Neural progenitor cell (in vitro differentiated cells): ENCODE results near the gene DOCK11. TPM values are rescaled to one million over a fixed set of nuclear protein-coding genes. Genes with fewer than 3 reads are reported as not detected.

ENCODE experiments used
- DNase-seq: peaks from one replicate; pipeline ENCODE4 v3.0.0-alpha.2; 2016; ENCODE audit warnings: low spot score
- H2AFZ ChIP-seq: fragments of 200-600 bp; sonication (generic); replicated peaks from 2 replicates; pipeline ENCODE4 v1.6.1; 2016; ENCODE audit warnings: antibody characterized with exemption
- H3F3A ChIP-seq: fragments of 200-600 bp; sonication (generic); 2 replicates; pipeline ENCODE4 v1.6.1; 2016; ENCODE audit warnings: antibody characterized with exemption, low read depth
- H3K27ac ChIP-seq: fragments of 200-600 bp; sonication (generic); 2 replicates; pipeline ENCODE4 v1.5.1; 2016; ENCODE audit warnings: mild to moderate bottlenecking
- H3K27me3 ChIP-seq: fragments of 200-600 bp; sonication (generic); 2 replicates; pipeline ENCODE4 v1.6.1; 2016; ENCODE audit warnings: mild to moderate bottlenecking, moderate library complexity
- H3K36me3 ChIP-seq: fragments of 200-600 bp; sonication (generic); 2 replicates; pipeline ENCODE4 v1.5.1; 2016
- H3K4me1 ChIP-seq: fragments of 200-600 bp; sonication (generic); 2 replicates; pipeline ENCODE4 v1.6.1; 2016; ENCODE audit warnings: mixed run types
- H3K4me2 ChIP-seq: fragments of 200-600 bp; sonication (generic); 2 replicates; pipeline ENCODE4 v1.6.1; 2016
- H3K4me3 ChIP-seq: fragments of 200-600 bp; sonication (generic); 2 replicates; pipeline ENCODE4 v1.5.1; 2016
- H3K79me2 ChIP-seq: fragments of 200-600 bp; sonication (generic); 2 replicates; pipeline ENCODE4 v1.6.1; 2016; ENCODE audit warnings: low read depth
- H3K9ac ChIP-seq: fragments of 200-600 bp; sonication (generic); 2 replicates; pipeline ENCODE4 v1.6.1; 2016
- H3K9me3 ChIP-seq: fragments of 200-600 bp; sonication (generic); 2 replicates; pipeline ENCODE4 v1.5.1; 2016; ENCODE audit warnings: low read depth
- H4K20me1 ChIP-seq: fragments of 200-600 bp; sonication (generic); 2 replicates; pipeline ENCODE4 v1.6.1; 2016; ENCODE audit warnings: low read depth
- H3K27ac Mint-ChIP-seq: 3 replicates; pipeline ENCODE4 v1.8.0; 2021; ENCODE audit warnings: mixed read lengths
- H3K27me3 Mint-ChIP-seq: 2 replicates; pipeline ENCODE4 v1.8.0; 2022; ENCODE audit warnings: low read depth, mild to moderate bottlenecking, inconsistent platforms, moderate library complexity, mixed read lengths; ENCODE audit not compliant: insufficient read depth
- H3K36me3 Mint-ChIP-seq: 3 replicates; pipeline ENCODE4 v1.8.0; 2021; ENCODE audit warnings: mixed read lengths
- H3K4me1 Mint-ChIP-seq: 3 replicates; pipeline ENCODE4 v1.8.0; 2021; ENCODE audit warnings: mixed read lengths
- H3K4me3 Mint-ChIP-seq: 3 replicates; pipeline ENCODE4 v1.8.0; 2021; ENCODE audit warnings: mild to moderate bottlenecking, moderate library complexity, mixed read lengths
- H3K9me3 Mint-ChIP-seq: 3 replicates; pipeline ENCODE4 v1.8.0; 2020; ENCODE audit warnings: mixed read lengths
- EZH2 ChIP-seq: fragments of 200-600 bp; sonication (generic); IDR thresholded peaks from 2 replicates; pipeline ENCODE4 v1.6.1; 2017; ENCODE audit warnings: antibody characterized with exemption, mild to moderate bottlenecking, moderate library complexity
- EZH2phosphoT487 ChIP-seq: fragments of 200-600 bp; sonication (generic); IDR thresholded peaks from 2 replicates; pipeline ENCODE4 v1.6.1; 2017; ENCODE audit warnings: antibody characterized with exemption
- total RNA-seq: library from RNA; depleted of rRNA; stranded (reverse); fragments of >200 nt; gene quantifications from 2 replicates; pipeline ENCODE4 v1.2.3, GENCODE V29; 2015; ENCODE audit warnings: low replicate concordance
- TF ChIP-seq, protein P1 (sequence below): fragments of 200-600 bp; sonication (generic); IDR thresholded peaks from 2 replicates; pipeline ENCODE4 v1.5.1; 2017; ENCODE audit warnings: antibody characterized with exemption, mild to moderate bottlenecking

The DOCK11 gene
- total RNA-seq, 1 donor from 2014 or later = 20.9 TPM

DNA sequence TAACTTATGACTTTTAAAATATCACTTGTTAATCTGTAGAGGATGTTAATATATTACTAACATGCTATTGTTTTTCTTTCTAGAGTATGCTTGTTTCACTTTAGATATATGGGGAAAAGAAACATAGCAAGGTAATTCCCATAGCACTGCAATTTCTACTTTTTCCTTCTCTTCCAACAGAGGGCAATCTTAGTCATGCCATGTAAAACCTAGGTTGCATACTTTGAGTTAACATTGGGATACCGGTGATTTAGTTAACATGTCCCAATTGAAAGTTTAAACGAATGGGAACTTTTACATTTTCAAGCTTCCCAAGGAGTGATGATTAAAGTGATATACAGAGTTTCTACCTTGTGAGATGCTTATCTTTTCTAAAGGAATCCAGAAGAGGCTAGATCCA lies 142.4 kb downstream of the DOCK11 start:
- no peak overlapping the region for H3K27ac ChIP-seq
- H3K4me3 ChIP-seq = no peak overlapping the region
- TF ChIP-seq EZH2 (no peak), EZH2phosphoT487 (no peak)
- TF ChIP-seq, protein P1, sequence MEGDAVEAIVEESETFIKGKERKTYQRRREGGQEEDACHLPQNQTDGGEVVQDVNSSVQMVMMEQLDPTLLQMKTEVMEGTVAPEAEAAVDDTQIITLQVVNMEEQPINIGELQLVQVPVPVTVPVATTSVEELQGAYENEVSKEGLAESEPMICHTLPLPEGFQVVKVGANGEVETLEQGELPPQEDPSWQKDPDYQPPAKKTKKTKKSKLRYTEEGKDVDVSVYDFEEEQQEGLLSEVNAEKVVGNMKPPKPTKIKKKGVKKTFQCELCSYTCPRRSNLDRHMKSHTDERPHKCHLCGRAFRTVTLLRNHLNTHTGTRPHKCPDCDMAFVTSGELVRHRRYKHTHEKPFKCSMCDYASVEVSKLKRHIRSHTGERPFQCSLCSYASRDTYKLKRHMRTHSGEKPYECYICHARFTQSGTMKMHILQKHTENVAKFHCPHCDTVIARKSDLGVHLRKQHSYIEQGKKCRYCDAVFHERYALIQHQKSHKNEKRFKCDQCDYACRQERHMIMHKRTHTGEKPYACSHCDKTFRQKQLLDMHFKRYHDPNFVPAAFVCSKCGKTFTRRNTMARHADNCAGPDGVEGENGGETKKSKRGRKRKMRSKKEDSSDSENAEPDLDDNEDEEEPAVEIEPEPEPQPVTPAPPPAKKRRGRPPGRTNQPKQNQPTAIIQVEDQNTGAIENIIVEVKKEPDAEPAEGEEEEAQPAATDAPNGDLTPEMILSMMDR = peak; percentile 20
- no peak overlapping the region for H2AFZ ChIP-seq
- no peaks in the 10 kb centered on the region for H3K9me3 Mint-ChIP-seq
- H3K9me3 ChIP-seq = no peaks in the 10 kb centered on the region
- H3K4me3 Mint-ChIP-seq = no peak overlapping the region
- no peaks in the 10 kb centered on the region for H3K79me2 ChIP-seq
- no peaks in the 10 kb centered on the region for H3K27me3 ChIP-seq
- H4K20me1 ChIP-seq = no peaks in the 10 kb centered on the region
- H3K9ac ChIP-seq = no peak overlapping the region
- no peaks in the 10 kb centered on the region for H3K27me3 Mint-ChIP-seq
- DNase-seq = peak; percentile 3
- H3K36me3 ChIP-seq = no peaks in the 10 kb centered on the region
- H3K27ac Mint-ChIP-seq = no peak overlapping the region
- no peaks in the 10 kb centered on the region for H3K4me1 ChIP-seq
- H3K4me1 Mint-ChIP-seq = no peaks in the 10 kb centered on the region
- no peak overlapping the region for H3K4me2 ChIP-seq
- no peaks in the 10 kb centered on the region for H3F3A ChIP-seq
- peaks cover 26% of the 10 kb centered on the region for H3K36me3 Mint-ChIP-seq

DNA sequence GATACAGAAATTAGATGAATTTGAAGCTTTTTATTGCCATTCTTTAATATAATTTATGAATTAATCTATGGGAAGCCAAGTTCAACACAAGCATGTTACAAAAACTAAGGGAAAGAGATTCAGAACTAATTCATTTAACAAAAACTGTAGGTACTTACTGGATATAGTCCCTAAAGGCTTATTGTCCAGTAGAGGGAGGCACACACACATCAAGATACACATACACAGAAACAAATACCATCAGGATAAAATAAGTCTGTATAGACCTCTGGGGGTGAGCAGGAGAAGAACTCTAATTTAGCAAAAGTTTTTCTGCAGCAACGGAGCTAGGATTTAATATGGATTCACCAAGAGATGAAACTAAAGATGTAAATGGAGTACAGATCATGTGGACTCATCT lies 148.8 kb downstream of the DOCK11 start:
- H3K4me1 Mint-ChIP-seq = no peaks in the 10 kb centered on the region
- Histone ChIP-seq H3K4me3 (no peak overlapping the region), H3K79me2 (no peaks in the 10 kb centered on the region), H3K36me3 (no peaks in the 10 kb centered on the region), H3F3A (peaks cover 10% of the 10 kb centered on the region), H3K9me3 (no peaks in the 10 kb centered on the region), H3K27ac (no peak overlapping the region), H3K27me3 (no peaks in the 10 kb centered on the region), H3K4me2 (no peak overlapping the region), H3K9ac (no peak overlapping the region), H2AFZ (no peak overlapping the region), H3K4me1 (no peaks in the 10 kb centered on the region), H4K20me1 (no peaks in the 10 kb centered on the region)
- no peak for DNase-seq
- H3K36me3 Mint-ChIP-seq = peaks cover 16% of the 10 kb centered on the region
- no peak overlapping the region for H3K27ac Mint-ChIP-seq
- H3K9me3 Mint-ChIP-seq = no peaks in the 10 kb centered on the region
- no peak overlapping the region for H3K4me3 Mint-ChIP-seq
- no peaks in the 10 kb centered on the region for H3K27me3 Mint-ChIP-seq
- TF ChIP-seq, protein P1 = peak; percentile 33
- TF ChIP-seq EZH2 = no peak

DNA sequence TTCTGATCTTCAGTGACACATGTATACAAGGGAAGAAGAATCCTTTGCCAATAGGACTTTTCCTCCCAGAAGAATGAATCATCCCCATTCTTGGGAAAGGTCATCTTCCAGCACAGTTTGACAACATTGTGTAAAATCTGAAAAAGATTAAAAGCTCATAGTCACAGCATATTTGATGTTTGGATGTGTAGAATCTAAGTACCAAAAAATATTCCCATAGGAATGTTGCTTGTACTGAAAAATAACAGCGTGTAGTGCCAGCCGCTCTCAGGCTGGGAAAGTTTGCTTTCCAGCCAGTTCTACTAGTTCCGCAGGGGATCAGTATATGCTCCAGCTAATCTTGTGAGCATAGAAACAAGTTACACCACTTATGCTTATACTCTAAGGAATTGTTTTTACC lies 157.1 kb downstream of the DOCK11 start:
- no peak for DNase-seq
- Histone ChIP-seq H4K20me1 (no peaks in the 10 kb centered on the region), H3K79me2 (no peaks in the 10 kb centered on the region), H3K36me3 (no peaks in the 10 kb centered on the region), H3K4me1 (no peaks in the 10 kb centered on the region), H3K27me3 (no peaks in the 10 kb centered on the region), H3K9me3 (no peaks in the 10 kb centered on the region), H3K27ac (no peak overlapping the region), H3K4me2 (no peak overlapping the region), H3F3A (peaks cover 4% of the 10 kb centered on the region), H3K4me3 (no peak overlapping the region), H2AFZ (no peak overlapping the region), H3K9ac (no peak overlapping the region)
- Mint-ChIP-seq H3K36me3 (peaks cover 20% of the 10 kb centered on the region), H3K9me3 (no peaks in the 10 kb centered on the region), H3K4me3 (no peak overlapping the region), H3K27ac (no peak overlapping the region), H3K4me1 (no peaks in the 10 kb centered on the region), H3K27me3 (no peaks in the 10 kb centered on the region)
- no peak for TF ChIP-seq EZH2phosphoT487
- TF ChIP-seq EZH2 = no peak
- TF ChIP-seq, protein P1 = no peak
